Uterus (tissue), 2 donors: ENCODE results near the gene FOXRED1.

Source experiments
- CTCF ChIP-seq, 4 experiments: fragments of 200-600 bp in 2 of 4; fragments of 450-650 bp in 2 of 4; sonication (generic) in 2 of 4; IDR thresholded peaks; one replicate each; pipeline ENCODE4 v1.5.1; 2016 to 2019; ENCODE audit warnings: antibody characterized with exemption in 4 of 4, mild to moderate bottlenecking in 2 of 4, moderate library complexity in 1 of 4
- POLR2A ChIP-seq, 2 donors: fragments of 450-650 bp; IDR thresholded peaks; one replicate each; pipeline ENCODE4 v1.6.1; 2016; ENCODE audit warnings: antibody characterized with exemption in 2 of 2, mild to moderate bottlenecking in 1 of 2, moderate library complexity in 1 of 2

DNA sequence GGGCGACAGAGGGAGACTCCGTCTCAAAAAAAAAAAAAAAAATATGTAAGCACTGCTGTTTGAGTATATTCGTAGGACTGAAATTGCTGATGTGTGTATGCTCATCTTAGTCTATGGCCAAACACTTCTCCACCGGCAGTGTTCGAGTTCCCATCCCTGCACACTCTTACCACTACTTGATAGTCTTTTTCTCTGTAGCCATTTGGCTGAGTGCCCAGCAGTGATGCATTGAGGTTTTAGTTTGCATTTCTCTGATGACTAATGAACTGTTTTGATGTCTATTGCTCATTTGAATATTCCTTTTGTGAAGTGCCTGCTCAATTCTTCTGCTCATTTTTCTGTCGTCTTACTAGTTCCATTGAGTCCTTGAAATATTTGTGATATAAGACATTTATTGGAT, 15.9 kb downstream of the FOXRED1 start:
- TF ChIP-seq CTCF (IDR thresholded peaks at IDR 0.05) (no peak), POLR2A (IDR thresholded peaks at IDR 0.05) (no peak)
